HG02981 (cell line): Measurements from ENCODE around the gene LMF1.
"Not testable (repeated sequence)": the region's sequence is repeated elsewhere in the genome, so short reads cannot be mapped to it uniquely, and the experiment has no call there.

Experiments used
- ATAC-seq: cut with Tn5 transposase; IDR thresholded peaks from one replicate; pipeline ENCODE4 v1.9.1; 2021; ENCODE audit warnings: mild to moderate bottlenecking, moderate library complexity; ENCODE audit not compliant: unreplicated experiment

The LMF1 gene

DNA sequence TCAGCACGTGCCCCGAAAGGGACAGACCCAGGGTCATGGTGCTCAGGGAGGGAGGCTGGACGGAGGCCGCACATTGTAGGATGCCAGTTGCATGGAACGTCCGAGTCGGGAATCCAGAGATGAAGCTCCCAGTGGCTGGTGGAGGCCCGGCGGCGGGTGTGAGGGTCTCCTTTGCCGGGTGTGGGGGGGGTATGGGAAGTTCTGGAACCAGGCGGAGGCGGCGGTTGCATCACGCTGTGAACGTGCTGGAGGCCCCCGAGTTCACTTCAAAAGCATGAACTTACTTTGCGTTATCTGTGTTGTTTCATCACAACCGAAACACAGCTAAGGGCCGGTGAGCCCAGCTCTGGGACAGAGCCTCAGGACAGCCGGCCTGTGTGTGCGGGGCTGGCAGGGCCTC lies 96.9 kb downstream of the LMF1 start:
- ATAC-seq = no peak

GRCh38 chr16:873243-873661 lies 97.5 kb downstream of the LMF1 start:
- no peak for ATAC-seq

DNA sequence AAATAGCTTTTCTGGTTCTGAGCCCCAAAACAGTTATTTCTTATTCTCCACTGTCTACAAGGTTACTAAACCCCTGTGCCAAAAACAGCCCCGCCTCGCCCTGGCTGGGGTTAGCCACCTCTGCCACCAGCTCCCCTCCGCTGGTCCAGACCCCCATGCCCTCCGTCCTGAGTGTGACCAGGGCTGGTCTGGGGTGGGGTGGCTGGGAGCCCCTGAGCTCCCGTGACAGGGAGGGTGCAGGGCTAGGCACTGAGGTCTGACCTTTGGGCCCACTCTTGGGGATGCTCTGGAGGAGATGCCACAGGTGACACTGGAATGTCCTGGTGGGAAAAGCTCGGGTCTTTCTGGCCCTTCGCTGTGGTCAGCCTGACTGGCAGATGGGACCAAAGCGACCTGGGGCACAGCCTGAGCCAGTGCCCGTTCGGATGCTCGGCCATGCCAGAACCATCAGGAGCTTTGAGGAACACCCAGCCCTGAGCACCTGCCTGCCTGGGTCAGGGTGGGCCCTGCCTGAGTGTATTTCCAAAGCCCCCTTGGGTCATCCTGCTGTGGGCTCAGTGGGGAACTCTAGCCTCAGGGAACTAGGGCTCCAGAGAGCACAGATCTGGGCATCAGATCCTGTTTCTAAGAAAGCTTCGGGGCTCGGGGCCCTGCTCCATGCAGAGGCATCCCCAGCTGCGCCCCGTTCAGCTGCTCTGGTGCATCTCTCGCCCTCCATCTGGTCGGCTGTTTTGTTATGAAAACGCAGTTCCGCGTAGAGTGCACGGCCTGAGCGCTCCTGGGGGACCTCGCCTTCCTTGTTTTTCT lies 98.1 kb downstream of the LMF1 start:
- ATAC-seq = no peak

DNA sequence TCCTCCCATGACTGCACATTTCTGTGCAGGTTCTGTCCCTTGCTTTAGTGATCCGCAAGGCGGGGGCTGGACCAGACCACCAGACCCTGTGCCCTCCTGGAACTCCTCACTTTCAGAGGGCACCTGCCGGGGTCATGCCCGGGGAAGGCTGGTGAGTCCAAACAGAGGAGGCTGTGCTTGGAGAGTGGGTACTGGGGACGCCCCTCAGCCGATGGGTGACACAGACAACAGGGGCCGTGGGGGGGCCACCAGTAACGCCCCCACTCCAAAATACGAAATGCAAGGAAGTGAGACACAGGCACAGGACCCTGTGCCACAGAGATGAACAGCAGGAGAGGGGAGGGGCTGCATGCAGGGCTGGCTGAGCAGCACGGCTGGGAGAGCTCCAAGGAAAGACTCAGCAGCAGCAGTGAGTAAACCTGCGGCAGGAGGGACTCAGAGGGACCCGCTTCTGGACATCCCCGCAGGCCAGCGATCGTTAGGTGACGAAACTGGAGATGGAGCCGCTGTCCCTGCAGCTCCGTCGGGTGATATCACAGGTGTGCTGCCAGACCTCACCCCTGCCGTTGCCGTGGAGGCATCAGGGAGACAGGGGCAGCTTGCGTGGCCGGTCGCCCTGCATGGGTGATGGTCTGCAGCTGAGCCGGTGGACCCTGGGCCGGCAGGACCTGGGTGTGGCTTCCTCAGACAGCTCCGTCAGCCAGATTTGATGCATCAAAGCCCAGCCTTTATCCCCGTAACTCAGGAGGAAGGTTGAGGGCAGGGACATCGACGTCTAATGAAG lies 99.0 kb downstream of the LMF1 start:
- ATAC-seq = no peak

DNA sequence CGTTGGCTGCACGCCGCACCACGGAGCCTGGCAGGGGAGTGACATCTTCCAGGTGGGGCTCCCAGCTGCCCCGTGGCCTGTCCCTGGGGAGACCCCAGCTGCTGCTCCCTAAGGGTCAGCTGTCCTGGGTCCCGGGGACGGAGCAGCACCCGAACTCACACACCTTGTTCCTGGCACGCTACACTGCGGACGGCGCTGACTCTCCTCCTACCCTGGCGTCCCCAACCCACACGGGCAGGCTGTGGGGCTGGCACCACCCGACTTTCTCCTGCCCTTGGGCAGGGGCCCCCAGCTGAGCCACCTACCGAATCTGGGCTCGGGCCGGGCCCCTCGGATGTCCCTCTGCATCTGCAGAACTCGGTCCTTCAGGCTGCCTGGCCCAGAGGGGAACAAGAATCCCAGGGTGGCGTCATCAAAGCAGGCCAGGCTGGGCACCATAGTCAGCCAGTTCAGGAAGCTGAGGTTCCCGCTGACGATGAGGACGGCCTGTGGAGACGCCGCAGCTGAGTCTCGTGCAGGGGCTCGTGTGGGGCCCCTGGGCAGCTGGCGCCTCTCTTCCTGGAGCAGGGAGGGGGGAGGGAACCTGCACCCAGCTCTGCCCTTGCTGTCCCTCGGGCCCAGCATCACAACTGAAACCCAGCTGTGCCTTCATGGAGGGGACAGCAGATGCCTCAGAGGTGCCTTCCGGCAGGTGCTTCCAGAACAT lies 99.8 kb downstream of the LMF1 start:
- ATAC-seq = no peak

DNA sequence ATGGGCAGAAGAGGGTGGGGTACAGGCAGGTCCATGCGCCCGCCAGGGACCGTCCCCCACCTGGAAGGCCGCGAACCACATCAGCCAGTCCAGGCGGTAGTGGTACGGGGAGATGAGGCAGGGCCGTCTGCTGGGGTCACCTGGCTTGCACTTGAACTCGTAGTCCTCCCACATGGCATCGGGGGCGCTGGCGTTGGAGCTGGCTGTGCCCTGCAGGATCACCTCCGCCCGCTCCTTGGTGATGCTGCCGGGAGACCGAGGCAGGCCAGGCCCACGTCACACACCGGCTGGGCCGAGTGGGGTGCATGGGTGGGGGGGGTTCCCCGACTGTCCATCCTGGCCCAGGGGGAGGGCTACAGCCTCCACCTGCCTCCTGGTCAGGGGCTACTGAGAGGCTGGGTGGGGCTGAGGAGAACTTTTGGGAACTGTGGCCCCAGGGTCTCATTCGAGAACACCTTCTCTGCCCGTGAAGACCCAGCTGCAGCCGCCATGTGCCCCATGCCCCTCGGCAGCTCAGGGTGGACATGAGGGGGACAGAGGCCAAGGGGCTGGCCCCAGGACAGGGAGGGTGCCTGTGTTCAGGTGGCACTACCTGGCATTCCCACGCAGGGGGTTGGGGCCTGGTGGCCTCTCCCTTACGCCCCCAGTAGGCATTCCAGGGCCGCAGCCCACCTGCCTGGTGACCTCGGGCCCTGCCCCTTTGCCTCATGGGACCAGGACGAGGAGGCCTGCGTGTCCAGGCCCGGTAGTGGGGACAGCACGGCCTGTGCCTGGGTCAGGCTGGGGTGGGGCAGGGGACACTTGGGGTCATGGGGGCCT lies 100.8 kb downstream of the LMF1 start:
- ATAC-seq = no peak

DNA sequence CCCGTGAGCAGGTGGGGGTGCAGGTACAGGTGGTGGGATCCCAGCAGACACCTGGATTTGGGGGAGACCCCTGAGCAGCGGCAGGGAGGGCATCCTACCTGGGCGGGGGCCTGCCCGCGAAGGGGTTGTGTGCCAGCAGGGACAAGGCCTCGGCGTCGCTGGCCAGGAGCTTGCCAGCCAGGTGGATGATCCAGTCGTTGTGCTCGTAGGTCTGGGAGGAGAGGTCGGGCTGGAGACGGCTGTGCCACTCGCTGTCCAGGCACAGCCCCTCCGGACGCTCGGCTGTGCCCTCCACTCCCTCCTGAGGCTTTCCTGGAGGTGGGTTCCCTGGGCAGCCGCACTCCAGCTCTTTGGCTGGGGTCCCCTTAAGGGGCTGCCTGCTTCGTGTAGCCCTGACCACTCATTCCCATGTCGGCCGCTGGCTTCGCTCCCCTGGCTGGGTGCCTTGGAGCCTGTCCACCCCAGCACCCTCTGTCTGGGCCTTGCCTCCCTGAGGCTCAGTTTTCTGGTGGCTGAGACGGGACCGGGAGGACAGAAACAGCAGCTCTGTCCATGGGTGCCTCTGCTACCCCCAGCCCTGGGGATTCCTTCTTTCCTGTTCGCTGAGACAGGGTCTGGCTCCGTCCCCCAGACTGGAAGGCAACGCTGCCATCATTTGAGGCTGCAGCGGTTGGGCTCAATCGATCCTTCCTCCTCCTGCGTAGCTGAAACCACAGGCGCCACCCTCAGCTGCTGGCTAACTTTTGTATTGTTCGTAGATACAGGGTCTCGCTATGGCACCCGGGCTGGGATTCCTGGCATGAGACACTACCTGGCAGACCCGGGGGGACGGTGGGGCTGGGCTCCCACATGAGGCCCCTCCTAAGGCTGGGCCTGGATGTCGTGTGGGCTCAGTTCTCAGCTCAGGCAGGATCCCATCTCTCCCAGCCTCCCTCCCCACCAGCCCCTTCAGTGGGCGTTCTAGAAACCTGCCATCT lies 101.7 kb downstream of the LMF1 start:
- no peak for ATAC-seq

DNA sequence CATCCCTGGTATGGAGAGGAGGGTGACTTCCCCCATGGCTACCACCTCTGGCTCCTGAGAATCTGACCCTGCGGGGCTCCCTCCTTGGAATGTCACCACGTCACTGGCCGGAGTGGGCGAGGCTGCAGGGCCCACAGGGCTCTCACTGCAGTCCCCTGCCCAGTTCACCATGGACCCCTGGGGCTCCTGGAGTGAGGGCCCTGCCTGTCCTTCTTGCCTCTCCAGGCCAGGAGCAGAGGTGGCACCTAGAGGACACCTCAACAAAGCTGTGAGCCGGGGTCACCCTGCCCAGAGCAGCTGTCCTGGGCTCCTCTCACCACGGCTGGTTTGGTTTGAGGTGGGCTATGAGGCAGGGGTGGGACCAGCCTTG lies 102.4 kb downstream of the LMF1 start:
- no peak for ATAC-seq

GRCh38 chr16:867421-868385 lies 103.1 kb downstream of the LMF1 start:
- no peak for ATAC-seq

DNA sequence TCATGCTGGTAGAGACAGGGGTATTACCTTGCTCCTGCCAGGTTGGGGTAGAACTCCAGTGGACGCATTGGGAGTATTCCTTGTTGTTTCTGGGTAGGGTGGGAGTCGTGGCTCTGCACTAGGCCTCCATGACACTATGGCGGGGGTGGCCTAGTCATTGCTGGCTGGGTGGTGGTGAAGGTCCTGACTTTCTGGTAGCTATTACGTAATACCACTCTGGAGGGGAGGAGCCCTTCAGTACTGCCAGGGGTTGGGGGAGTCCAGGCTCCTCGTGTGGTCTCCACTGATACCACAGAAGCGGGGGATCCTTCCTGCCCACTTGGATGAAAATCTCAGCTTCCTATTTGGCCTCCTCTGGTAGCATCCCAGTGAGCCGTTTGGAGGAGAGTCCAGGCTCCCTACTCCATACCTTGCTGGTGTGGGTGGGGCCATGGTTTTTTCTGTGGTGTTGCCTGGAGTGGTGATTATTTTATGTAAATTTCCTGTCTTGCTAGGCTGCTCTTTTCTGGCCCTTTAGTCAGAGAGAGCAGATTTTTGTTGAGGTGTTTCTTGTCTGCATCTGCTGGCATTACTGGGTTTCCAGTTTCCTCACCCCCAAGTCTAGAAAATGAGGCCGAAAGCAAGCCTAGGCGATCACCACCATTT lies 104.4 kb downstream of the LMF1 start:
- no peak for ATAC-seq

GRCh38 chr16:865026-865425 lies 105.8 kb downstream of the LMF1 start:
- ATAC-seq = no peak

GRCh38 chr16:861446-861845 lies 109.3 kb downstream of the LMF1 start:
- no peak for ATAC-seq

- no peak for ATAC-seq
Observed at GRCh38 chr16:860891-861290, 109.9 kb downstream of the LMF1 start.

GRCh38 chr16:858971-859370 lies 111.8 kb downstream of the LMF1 start:
- ATAC-seq = not testable (repeated sequence)

GRCh38 chr16:858441-858840 lies 112.3 kb downstream of the LMF1 start:
- not testable (repeated sequence) for ATAC-seq

DNA sequence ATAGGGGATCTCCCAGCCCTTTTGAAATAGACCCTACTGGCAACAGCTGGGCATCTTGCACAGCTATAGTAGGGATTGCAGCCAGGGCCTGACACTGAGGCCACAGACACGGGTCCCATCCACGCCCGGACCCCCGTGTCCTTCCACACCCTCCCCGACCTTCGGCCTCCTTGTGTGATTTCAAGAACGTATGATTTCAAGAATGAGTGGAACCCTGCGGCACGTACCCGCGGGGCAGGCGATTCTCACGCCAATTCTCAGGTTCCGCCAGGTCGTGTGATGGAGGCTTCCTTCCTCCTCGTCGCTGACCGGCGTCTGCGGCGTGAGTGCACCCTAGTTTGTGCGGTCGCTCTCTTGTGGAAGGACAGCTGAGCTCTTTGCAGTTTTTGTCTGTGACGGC lies 114.0 kb downstream of the LMF1 start:
- ATAC-seq = no peak

- no peak for ATAC-seq
Observed at GRCh38 chr16:856101-856500, 114.7 kb downstream of the LMF1 start.

GRCh38 chr16:855471-855870 lies 115.3 kb downstream of the LMF1 start:
- no peak for ATAC-seq
